SU-DHL-6 (cell line): ENCODE results near the gene HNRNPA1L2.

Experiments
- EZH2phosphoT487 ChIP-seq: fragments of 200-600 bp; sonication (generic), shearing (Covaris generic); conservative IDR thresholded peaks from 2 replicates; pipeline ENCODE4 v1.6.1; 2018; ENCODE audit warnings: mild to moderate bottlenecking, antibody characterized with exemption, low read length, moderate library complexity, mixed read lengths
- TF ChIP-seq, protein P1 (sequence below): fragments of 200-600 bp; sonication (generic); IDR thresholded peaks from one replicate; pipeline ENCODE4 v1.5.1; 2017; ENCODE audit warnings: antibody characterized with exemption, mild to moderate bottlenecking, low read length, moderate library complexity; ENCODE audit not compliant: insufficient read depth, poor library complexity, severe bottlenecking

DNA sequence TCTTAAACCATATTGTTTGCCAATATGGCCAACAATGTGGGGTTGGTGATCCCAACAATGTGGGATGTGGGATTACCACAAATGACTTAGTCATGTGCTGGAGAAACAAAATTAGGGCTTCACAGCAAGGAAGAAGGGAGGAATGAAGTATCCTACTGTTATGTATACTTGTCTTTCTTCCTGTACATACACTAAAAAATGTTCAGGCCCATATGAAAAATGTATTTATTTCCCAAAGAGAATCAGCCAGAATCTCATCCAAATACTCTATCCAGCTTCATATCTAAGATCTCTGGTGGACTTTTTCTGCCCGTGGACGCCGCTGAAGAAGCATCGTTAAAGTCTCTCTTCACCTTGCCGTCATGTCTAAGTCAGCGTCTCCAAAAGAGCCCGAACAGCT is at the start of gene HNRNPA1L2:
- TF ChIP-seq, protein P1, sequence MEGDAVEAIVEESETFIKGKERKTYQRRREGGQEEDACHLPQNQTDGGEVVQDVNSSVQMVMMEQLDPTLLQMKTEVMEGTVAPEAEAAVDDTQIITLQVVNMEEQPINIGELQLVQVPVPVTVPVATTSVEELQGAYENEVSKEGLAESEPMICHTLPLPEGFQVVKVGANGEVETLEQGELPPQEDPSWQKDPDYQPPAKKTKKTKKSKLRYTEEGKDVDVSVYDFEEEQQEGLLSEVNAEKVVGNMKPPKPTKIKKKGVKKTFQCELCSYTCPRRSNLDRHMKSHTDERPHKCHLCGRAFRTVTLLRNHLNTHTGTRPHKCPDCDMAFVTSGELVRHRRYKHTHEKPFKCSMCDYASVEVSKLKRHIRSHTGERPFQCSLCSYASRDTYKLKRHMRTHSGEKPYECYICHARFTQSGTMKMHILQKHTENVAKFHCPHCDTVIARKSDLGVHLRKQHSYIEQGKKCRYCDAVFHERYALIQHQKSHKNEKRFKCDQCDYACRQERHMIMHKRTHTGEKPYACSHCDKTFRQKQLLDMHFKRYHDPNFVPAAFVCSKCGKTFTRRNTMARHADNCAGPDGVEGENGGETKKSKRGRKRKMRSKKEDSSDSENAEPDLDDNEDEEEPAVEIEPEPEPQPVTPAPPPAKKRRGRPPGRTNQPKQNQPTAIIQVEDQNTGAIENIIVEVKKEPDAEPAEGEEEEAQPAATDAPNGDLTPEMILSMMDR = no peak
- no peak for TF ChIP-seq EZH2phosphoT487
